K562 (cell line): ENCODE measurements around the gene CDH18. TPM values are rescaled to one million over a fixed set of nuclear protein-coding genes. Genes with fewer than 3 reads are reported as not detected.

Source experiments
- ATAC-seq: fragments of 200-7000 bp; cut with Tn5 transposase; 3 replicates; pipeline ENCODE4 v1.9.1; 2020; ENCODE audit warnings: moderate library complexity
- BruUV-seq: library from RNA; stranded (reverse); fragments of 400-500 nt; replicated peaks from 2 replicates; lab custom pipeline; 2021; lab: Mats Ljungman, UMichigan
- CTCF ChIA-PET: fragments of 300-600 bp; formaldehyde crosslinking; extraction: SDS; loops from one replicate; lab custom pipeline; 2021; ENCODE audit warnings: low intra/inter-chr PET ratio; lab: Yijun Ruan, JAX
- POLR2A ChIA-PET: fragments of 300-600, 350-650 bp; sonication (Branson Sonifier 250); formaldehyde crosslinking; extraction: SDS; loops from one replicate; lab custom pipeline; 2021; ENCODE audit warnings: antibody characterized with exemption, inconsistent platforms; lab: Yijun Ruan, JAX
- DNase-seq, 4 experiments: peaks; one replicate each; pipeline versions ENCODE4 v3.0.0 to v3.0.0-alpha.2; 2011 to 2018; ENCODE audit warnings: low spot score in 3 of 4, mixed read lengths in 3 of 4; ENCODE audit errors: extremely low read depth in 1 of 4
- FAIRE-seq: peaks from 2 replicates; lab custom pipeline; 2011; peaks lifted over from hg19 to GRCh38; lab: Jason Lieb, UNC
- H2AFZ ChIP-seq: 2 replicates; pipeline ENCODE4 v1.6.0; 2011; ENCODE audit warnings: low read depth, low read length, control low read depth, inconsistent platforms
- H3K27ac ChIP-seq: fragments of 200-600 bp; 3 replicates; pipeline ENCODE4 v1.8.0; 2011; ENCODE audit warnings: low read depth, mild to moderate bottlenecking, control low read depth, inconsistent platforms, low read length, moderate library complexity, mixed read lengths; ENCODE audit errors: extremely low read depth
- H3K27me3 ChIP-seq, 2 experiments: fragments of 300-600 bp in 1 of 2; 2 replicates in 1 of 2; 3 replicates in 1 of 2; pipeline versions ENCODE4 v1.6.0 to v1.8.0; 2011; ENCODE audit warnings: inconsistent platforms in 2 of 2, low read length in 2 of 2, mild to moderate bottlenecking in 1 of 2, mixed read lengths in 1 of 2, moderate library complexity in 1 of 2; ENCODE audit not compliant: control insufficient read depth in 2 of 2, insufficient read depth in 2 of 2
- H3K36me3 ChIP-seq: fragments of 300-600 bp; 3 replicates; pipeline ENCODE4 v1.8.0; 2011; ENCODE audit warnings: mild to moderate bottlenecking, low read length, inconsistent platforms; ENCODE audit not compliant: control insufficient read depth, insufficient read depth
- H3K4me1 ChIP-seq, 2 experiments: fragments of 200-600 bp in 1 of 2; replicated peaks in 1 of 2; 2 replicates in 1 of 2; 3 replicates in 1 of 2; pipeline versions ENCODE4 v1.5.1 to v1.8.0; 2011; ENCODE audit warnings: inconsistent platforms in 2 of 2, low read length in 2 of 2, mild to moderate bottlenecking in 1 of 2, mixed read lengths in 1 of 2, moderate library complexity in 1 of 2; ENCODE audit not compliant: control insufficient read depth in 2 of 2, insufficient read depth in 2 of 2
- H3K4me2 ChIP-seq: 2 replicates; pipeline ENCODE4 v1.6.1; 2011; ENCODE audit warnings: low read length, control low read depth, inconsistent platforms, mixed read lengths; ENCODE audit not compliant: insufficient read depth
- H3K4me3 ChIP-seq: fragments of 200-600 bp; sonication (generic), shearing (Covaris generic); 2 replicates; pipeline ENCODE4 v1.5.1; 2016; ENCODE audit warnings: control low read depth, inconsistent platforms
- H3K79me2 ChIP-seq: fragments of 200-600 bp; 3 replicates; pipeline ENCODE4 v1.8.0; 2011; ENCODE audit warnings: low read length, inconsistent platforms; ENCODE audit not compliant: control insufficient read depth, insufficient read depth
- H3K9ac ChIP-seq, 2 experiments: 2 replicates each; pipeline versions ENCODE4 v1.6.0 to v1.6.1; 2011; ENCODE audit warnings: low read depth in 2 of 2, low read length in 2 of 2, control low read depth in 1 of 2, inconsistent platforms in 1 of 2, mild to moderate bottlenecking in 1 of 2, mixed read lengths in 1 of 2; ENCODE audit not compliant: insufficient read depth in 1 of 2
- H3K9me1 ChIP-seq: one replicate; pipeline ENCODE4 v1.6.0; 2011; ENCODE audit warnings: inconsistent platforms, mild to moderate bottlenecking, low read length, moderate library complexity; ENCODE audit not compliant: control insufficient read depth, insufficient read depth
- H3K9me3 ChIP-seq: replicated peaks from 2 replicates; pipeline ENCODE4 v1.5.1; 2011; ENCODE audit warnings: low read depth, low read length, inconsistent platforms; ENCODE audit not compliant: control insufficient read depth, insufficient read depth
- H4K20me1 ChIP-seq: replicated peaks from 2 replicates; pipeline ENCODE4 v1.6.1; 2011; ENCODE audit warnings: low read length, inconsistent platforms, mixed read lengths; ENCODE audit not compliant: control insufficient read depth, insufficient read depth
- HNRNPK ChIP-seq: fragments of 200-400 bp; formaldehyde crosslinking; IDR thresholded peaks from one replicate; pipeline ENCODE4 v1.6.1; 2018; ENCODE audit warnings: mild to moderate bottlenecking, low read depth, low read length; ENCODE audit not compliant: poor library complexity, severe bottlenecking
- PCBP2 ChIP-seq: fragments of 200-400 bp; formaldehyde crosslinking; IDR thresholded peaks from 2 replicates; pipeline ENCODE4 v1.6.1; 2018; ENCODE audit warnings: low read length, low read depth, mild to moderate bottlenecking, moderate library complexity; ENCODE audit not compliant: poor library complexity, severe bottlenecking
- SAFB ChIP-seq: fragments of 200-400 bp; formaldehyde crosslinking; IDR thresholded peaks from 2 replicates; pipeline ENCODE4 v1.6.1; 2017; ENCODE audit warnings: low read depth, low read length, borderline replicate concordance
- ZNF76 ChIP-seq: fragments of 250-450 bp; sonication (Bioruptor Pico); IDR thresholded peaks from 2 replicates; pipeline ENCODE4 v1.4.0; 2020; ENCODE audit warnings: mild to moderate bottlenecking, moderate library complexity, borderline replicate concordance
- WGBS: fragments of 100-300 bp; shearing (Covaris generic); methylation state at CpG from one replicate; pipeline ENCODE4 v1.1.6; 2016; ENCODE audit warnings: low coverage, mixed read lengths; ENCODE audit not compliant: insufficient coverage; ENCODE audit errors: missing lambda C conversion rate; 5-methylcytosine and 5-hydroxymethylcytosine counted together
- in situ Hi-C: fragments of 300-500 bp; cut with MboI; formaldehyde crosslinking; loops from 4 replicates; pipeline ENCODE4 v1.15.0; 2018; ENCODE audit warnings: inconsistent platforms, mixed read lengths
- intact Hi-C: fragments of 100-400 bp; cut with micrococcal nuclease; formaldehyde crosslinking; loops from 2 replicates; pipeline ENCODE4 v1.14.2; 2022
- polyA plus RNA-seq, 8 experiments: library from polyadenylated mRNA; depleted of rRNA in 4 of 8; stranded (reverse) in 5 of 8; unstranded in 3 of 8; fragments of >200 nt; fragmentation: Nextera tagmentation in 2 of 8; fragmentation: Illumina TruSeq in 1 of 8; extraction: Ambion mirVana in 2 of 8; extraction: Trizol in 1 of 8; gene quantifications; 2 replicates each; pipeline versions ENCODE4 v1.2.1 to v1.2.3, GENCODE V29; 2011 to 2014; ENCODE audit warnings: inconsistent platforms in 1 of 8, missing spikeins in 1 of 8
- total RNA-seq, 7 experiments: library from RNA; depleted of rRNA in 6 of 7; stranded (reverse); fragments of >200 nt in 6 of 7; fragmentation: Illumina TruSeq in 2 of 7; extraction: Trizol in 2 of 7; gene quantifications; 2 replicates each; pipeline versions ENCODE4 v1.2.1 to v1.2.3, GENCODE V29; 2011 to 2021; ENCODE audit warnings: low replicate concordance in 1 of 7
- TF ChIP-seq, protein P1 (sequence below): fragments of 450-650 bp; IDR thresholded peaks from 2 replicates; pipeline ENCODE4 v1.6.1; 2018; ENCODE audit not compliant: partially characterized antibody
- TF ChIP-seq, protein P2 (sequence below): fragments of 250-450 bp; sonication (Bioruptor Pico); IDR thresholded peaks from 2 replicates; pipeline ENCODE4 v1.5.0; 2020; ENCODE audit warnings: mild to moderate bottlenecking

CDH18 gene
- total and polyA plus RNA-seq, 9 of the 15 experiments (the other 6 are each of a cell fraction or from before 2014, with no cell fraction given) = 0.18 to 1.4 (median 0.31) TPM

- WGBS = 0% methylated on average over 2 of the region's 2 CpGs
- TF ChIP-seq, protein P1, sequence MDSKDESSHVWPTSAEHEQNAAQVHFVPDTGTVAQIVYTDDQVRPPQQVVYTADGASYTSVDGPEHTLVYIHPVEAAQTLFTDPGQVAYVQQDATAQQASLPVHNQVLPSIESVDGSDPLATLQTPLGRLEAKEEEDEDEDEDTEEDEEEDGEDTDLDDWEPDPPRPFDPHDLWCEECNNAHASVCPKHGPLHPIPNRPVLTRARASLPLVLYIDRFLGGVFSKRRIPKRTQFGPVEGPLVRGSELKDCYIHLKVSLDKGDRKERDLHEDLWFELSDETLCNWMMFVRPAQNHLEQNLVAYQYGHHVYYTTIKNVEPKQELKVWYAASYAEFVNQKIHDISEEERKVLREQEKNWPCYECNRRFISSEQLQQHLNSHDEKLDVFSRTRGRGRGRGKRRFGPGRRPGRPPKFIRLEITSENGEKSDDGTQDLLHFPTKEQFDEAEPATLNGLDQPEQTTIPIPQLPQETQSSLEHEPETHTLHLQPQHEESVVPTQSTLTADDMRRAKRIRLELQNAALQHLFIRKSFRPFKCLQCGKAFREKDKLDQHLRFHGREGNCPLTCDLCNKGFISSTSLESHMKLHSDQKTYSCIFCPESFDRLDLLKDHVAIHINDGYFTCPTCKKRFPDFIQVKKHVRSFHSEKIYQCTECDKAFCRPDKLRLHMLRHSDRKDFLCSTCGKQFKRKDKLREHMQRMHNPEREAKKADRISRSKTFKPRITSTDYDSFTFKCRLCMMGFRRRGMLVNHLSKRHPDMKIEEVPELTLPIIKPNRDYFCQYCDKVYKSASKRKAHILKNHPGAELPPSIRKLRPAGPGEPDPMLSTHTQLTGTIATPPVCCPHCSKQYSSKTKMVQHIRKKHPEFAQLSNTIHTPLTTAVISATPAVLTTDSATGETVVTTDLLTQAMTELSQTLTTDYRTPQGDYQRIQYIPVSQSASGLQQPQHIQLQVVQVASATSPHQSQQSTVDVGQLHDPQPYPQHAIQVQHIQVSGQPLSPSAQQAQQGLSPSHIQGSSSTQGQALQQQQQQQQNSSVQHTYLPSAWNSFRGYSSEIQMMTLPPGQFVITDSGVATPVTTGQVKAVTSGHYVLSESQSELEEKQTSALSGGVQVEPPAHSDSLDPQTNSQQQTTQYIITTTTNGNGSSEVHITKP = peak; percentile 71
- TF ChIP-seq HNRNPK = no peak
- TF ChIP-seq SAFB = no peak
- TF ChIP-seq PCBP2 = no peak
- TF ChIP-seq ZNF76 = no peak
- TF ChIP-seq, protein P2, sequence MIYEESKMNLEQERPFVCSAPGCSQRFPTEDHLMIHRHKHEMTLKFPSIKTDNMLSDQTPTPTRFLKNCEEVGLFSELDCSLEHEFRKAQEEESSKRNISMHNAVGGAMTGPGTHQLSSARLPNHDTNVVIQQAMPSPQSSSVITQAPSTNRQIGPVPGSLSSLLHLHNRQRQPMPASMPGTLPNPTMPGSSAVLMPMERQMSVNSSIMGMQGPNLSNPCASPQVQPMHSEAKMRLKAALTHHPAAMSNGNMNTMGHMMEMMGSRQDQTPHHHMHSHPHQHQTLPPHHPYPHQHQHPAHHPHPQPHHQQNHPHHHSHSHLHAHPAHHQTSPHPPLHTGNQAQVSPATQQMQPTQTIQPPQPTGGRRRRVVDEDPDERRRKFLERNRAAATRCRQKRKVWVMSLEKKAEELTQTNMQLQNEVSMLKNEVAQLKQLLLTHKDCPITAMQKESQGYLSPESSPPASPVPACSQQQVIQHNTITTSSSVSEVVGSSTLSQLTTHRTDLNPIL (CRISPR knock-in tag) = no peak
- TF ChIP-seq, all 486 proteins: peak for 1
- Histone ChIP-seq H4K20me1 (no peaks in the 10 kb centered on the region), H3K9ac (no peak overlapping the region), H3K9me1 (no peaks in the 10 kb centered on the region), H3K79me2 (no peaks in the 10 kb centered on the region), H3K9me3 (no peaks in the 10 kb centered on the region; the same call in 1 of the 2 replicates), H2AFZ (no peak overlapping the region), H3K4me3 (no peak overlapping the region), H3K27me3 (no peaks in the 10 kb centered on the region), H3K4me2 (no peak overlapping the region), H3K36me3 (no peaks in the 10 kb centered on the region), H3K4me1 (no peaks in the 10 kb centered on the region), H3K27ac (no peak overlapping the region)
- FAIRE-seq (no peak), DNase-seq (no peak), ATAC-seq (no peak)
- intact Hi-C loops = no loop called here
- ChIA-PET POLR2A (no interaction called here), CTCF (no interaction called here)
- no TSS peak for BruUV-seq
- in situ Hi-C loops = no loop called here
Measured at GRCh38 chr5:20032896-20033295, 44.9 kb upstream of the CDH18 start.
